Kidney (tissue), 14 donors: ENCODE data around the gene SPATA24. TPM values are rescaled to one million over a fixed set of nuclear protein-coding genes. Genes with fewer than 3 reads are reported as not detected.

Source experiments
- DNase-seq, 5 donors: peaks; one replicate each; pipeline ENCODE4 v3.0.0-alpha.2; 2013 to 2020
- FAIRE-seq: peaks from 2 replicates; lab custom pipeline; 2012; peaks lifted over from hg19 to GRCh38; lab: Jason Lieb, UNC
- H3K27ac ChIP-seq, 2 donors: one replicate each; pipeline ENCODE4 v1.7.0; 2013; ENCODE audit warnings: low read depth in 2 of 2, low read length in 2 of 2, inconsistent platforms in 1 of 2
- H3K27me3 ChIP-seq: one replicate; pipeline ENCODE4 v1.7.1; 2013; ENCODE audit warnings: low read length, inconsistent platforms; ENCODE audit not compliant: control insufficient read depth, insufficient read depth
- H3K36me3 ChIP-seq, 3 donors: one replicate each; pipeline versions ENCODE4 v1.7.0 to v1.7.1; 2013; ENCODE audit warnings: low read length in 3 of 3, control low read depth in 1 of 3, inconsistent platforms in 1 of 3; ENCODE audit not compliant: insufficient read depth in 3 of 3, control insufficient read depth in 2 of 3
- H3K4me1 ChIP-seq, 3 donors: one replicate each; pipeline versions ENCODE4 v1.7.0 to v1.7.1; 2013; ENCODE audit warnings: low read length in 3 of 3, inconsistent platforms in 1 of 3, low read depth in 1 of 3; ENCODE audit not compliant: control insufficient read depth in 2 of 3, insufficient read depth in 2 of 3
- H3K4me3 ChIP-seq, 3 donors: one replicate each; pipeline versions ENCODE4 v1.7.0 to v1.8.1; 2013; ENCODE audit warnings: low read length in 3 of 3, control low read depth in 1 of 3, inconsistent platforms in 1 of 3
- H3K9ac ChIP-seq, 3 donors: one replicate each; pipeline versions ENCODE4 v1.7.0 to v1.7.1; 2013; ENCODE audit warnings: low read length in 3 of 3, control low read depth in 1 of 3, inconsistent platforms in 1 of 3
- H3K9me3 ChIP-seq, 3 donors: one replicate each; pipeline versions ENCODE4 v1.7.0 to v1.7.1; 2013; ENCODE audit warnings: low read length in 3 of 3, control low read depth in 1 of 3, inconsistent platforms in 1 of 3; ENCODE audit not compliant: control insufficient read depth in 2 of 3, insufficient read depth in 1 of 3
- intact Hi-C: fragments of 100-400 bp; cut with DNase I; formaldehyde crosslinking; loops from one replicate; pipeline ENCODE4 v1.11.1; 2022
- polyA plus RNA-seq: library from polyadenylated mRNA; stranded (reverse); fragments of 350-450 nt; fragmentation: Illumina TruSeq; extraction: RNeasy Lipid Tissue Mini Kit (QIAGEN cat#74804); gene quantifications from one replicate; pipeline ENCODE4 v1.2.3, GENCODE V29; 2014; ENCODE audit warnings: low read depth, low replicate concordance; ENCODE audit not compliant: insufficient read depth
- total RNA-seq: library from RNA; stranded (reverse); fragmentation: NEBNext Ultra II Directional; extraction: Animal tissue kit (Norgen Biotek cat#: 25700); gene quantifications from one replicate; pipeline ENCODE4 v1.2.1, GENCODE V29; 2021
- TF ChIP-seq, protein P1 (sequence below): IDR thresholded peaks from 3 replicates; pipeline ENCODE4 v1.5.1; 2012; ENCODE audit warnings: mild to moderate bottlenecking, moderate library complexity, borderline replicate concordance; ENCODE audit not compliant: insufficient read depth; ENCODE audit errors: extremely low read depth
- donor health status: control.
- donor health status: control.
- donor health status: control.
- donor health status: control.
- donor health status: control.
- donor health status: DM: yes; HTN: yes; CAD: no.
- donor health status: Normal renal cell carcinoma (clear cell type).

Gene SPATA24
- total and polyA plus RNA-seq, 2 donors from 2014 or later, result 6.8 to 21.6 TPM

DNA sequence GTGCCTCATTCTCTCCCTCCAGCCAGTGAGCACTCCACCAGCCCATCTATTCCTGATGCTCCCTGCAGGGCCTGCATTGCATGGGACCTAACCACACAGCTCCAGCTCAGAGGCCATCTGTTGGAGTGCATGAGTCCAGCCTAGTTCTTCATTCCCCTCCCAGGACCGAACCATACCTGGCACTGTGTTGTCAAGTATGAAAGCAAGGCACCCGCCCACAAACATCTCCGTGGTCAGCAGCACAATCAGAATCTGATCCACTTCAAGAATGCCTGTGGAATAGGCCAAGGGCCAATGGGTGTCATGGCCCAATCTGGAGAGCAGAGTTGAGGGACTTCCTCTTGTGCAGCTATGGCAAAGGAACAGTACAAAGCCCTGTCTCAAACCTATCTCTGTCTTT lies 26.7 kb downstream of the SPATA24 start:
- no peaks in the 10 kb centered on the region for H3K9me3 ChIP-seq
- no peak overlapping the region for H3K27ac ChIP-seq
- no peak overlapping the region for H3K4me3 ChIP-seq
- no peak for DNase-seq
- H3K4me1 ChIP-seq, result peaks cover 0 to 4% (median 0%) of the 10 kb centered on the region in 3 donors
- H3K27me3 ChIP-seq, result no peaks in the 10 kb centered on the region
- intact Hi-C loops, result no loop called here
- peaks cover 0 to 17% (median 2%) of the 10 kb centered on the region in 3 donors for H3K36me3 ChIP-seq
- TF ChIP-seq, protein P1, sequence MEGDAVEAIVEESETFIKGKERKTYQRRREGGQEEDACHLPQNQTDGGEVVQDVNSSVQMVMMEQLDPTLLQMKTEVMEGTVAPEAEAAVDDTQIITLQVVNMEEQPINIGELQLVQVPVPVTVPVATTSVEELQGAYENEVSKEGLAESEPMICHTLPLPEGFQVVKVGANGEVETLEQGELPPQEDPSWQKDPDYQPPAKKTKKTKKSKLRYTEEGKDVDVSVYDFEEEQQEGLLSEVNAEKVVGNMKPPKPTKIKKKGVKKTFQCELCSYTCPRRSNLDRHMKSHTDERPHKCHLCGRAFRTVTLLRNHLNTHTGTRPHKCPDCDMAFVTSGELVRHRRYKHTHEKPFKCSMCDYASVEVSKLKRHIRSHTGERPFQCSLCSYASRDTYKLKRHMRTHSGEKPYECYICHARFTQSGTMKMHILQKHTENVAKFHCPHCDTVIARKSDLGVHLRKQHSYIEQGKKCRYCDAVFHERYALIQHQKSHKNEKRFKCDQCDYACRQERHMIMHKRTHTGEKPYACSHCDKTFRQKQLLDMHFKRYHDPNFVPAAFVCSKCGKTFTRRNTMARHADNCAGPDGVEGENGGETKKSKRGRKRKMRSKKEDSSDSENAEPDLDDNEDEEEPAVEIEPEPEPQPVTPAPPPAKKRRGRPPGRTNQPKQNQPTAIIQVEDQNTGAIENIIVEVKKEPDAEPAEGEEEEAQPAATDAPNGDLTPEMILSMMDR, result no peak
- H3K9ac ChIP-seq, result no peak overlapping the region
- no peak for FAIRE-seq

DNA sequence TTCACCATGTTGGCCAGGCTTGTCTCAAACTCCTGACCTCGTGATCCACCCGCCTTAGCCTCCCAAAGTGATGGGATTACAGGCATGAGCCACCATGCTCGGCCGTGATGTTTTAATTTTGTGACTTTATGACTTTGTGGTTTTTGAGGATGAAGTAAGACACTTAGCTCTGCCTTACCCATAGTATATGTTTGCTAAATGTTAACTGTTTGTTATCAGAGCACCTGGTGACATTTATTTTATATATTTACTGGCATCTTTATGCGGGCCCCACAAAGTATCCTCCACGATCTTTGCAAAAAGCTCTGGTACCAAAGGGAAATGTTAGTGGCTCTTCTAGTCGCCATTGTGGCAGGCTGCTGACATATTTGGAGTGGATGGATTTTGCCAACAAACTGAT lies 27.5 kb downstream of the SPATA24 start:
- Histone ChIP-seq H3K27ac (no peak overlapping the region), H3K9ac (no peak overlapping the region), H3K27me3 (no peaks in the 10 kb centered on the region), H3K4me3 (no peak overlapping the region), H3K9me3 (no peaks in the 10 kb centered on the region), H3K36me3 (peaks cover under 1 to 17% (median 2%) of the 10 kb centered on the region in 3 donors), H3K4me1 (no peaks in the 10 kb centered on the region)
- no peak for FAIRE-seq
- TF ChIP-seq, protein P1, result no peak
- intact Hi-C loops, result no loop called here
- DNase-seq, result no peak

DNA sequence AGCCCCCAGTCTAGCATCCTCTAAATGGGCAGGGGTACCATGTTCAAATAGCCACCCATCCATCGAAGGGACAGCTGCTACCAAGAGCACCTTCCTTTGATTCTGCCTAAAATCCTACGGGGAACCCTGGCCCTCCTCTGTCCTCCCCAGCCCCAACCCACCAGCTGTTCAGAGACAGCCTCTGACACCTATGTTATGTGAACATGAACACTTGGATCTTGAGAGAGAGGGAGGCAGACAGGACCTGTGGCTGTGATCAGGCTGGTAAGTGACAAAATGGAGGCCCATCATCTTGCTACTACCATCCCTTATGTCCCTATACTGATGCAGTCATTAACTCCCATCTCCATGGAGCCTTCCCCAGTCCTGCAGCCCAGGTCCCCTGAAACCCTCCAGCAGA lies 29.0 kb downstream of the SPATA24 start:
- Histone ChIP-seq H3K9ac (no peak overlapping the region), H3K27ac (no peak overlapping the region), H3K4me3 (no peak overlapping the region), H3K9me3 (no peaks in the 10 kb centered on the region), H3K27me3 (no peaks in the 10 kb centered on the region), H3K36me3 (peaks cover 2 to 16% (median 3%) of the 10 kb centered on the region in 3 donors), H3K4me1 (no peaks in the 10 kb centered on the region)
- FAIRE-seq (no peak), DNase-seq (no peak)
- intact Hi-C loops, result no loop called here
- TF ChIP-seq, protein P1, result no peak
